Activated CD4-positive, CD25-positive, alpha-beta regulatory T cell (primary cell): ENCODE data around the gene CMC1.

Experiments
- DNase-seq, 4 experiments: peaks; one replicate each; lab custom pipeline; 2025; lab: John Stamatoyannopoulos, UW

Gene CMC1

GRCh38 chr3:28300345-28300962 is 59.0 kb downstream of the CMC1 start:
- DNase-seq = no peak

- DNase-seq = no peak
Observed at GRCh38 chr3:28301688-28302087, 60.3 kb downstream of the CMC1 start.

DNA sequence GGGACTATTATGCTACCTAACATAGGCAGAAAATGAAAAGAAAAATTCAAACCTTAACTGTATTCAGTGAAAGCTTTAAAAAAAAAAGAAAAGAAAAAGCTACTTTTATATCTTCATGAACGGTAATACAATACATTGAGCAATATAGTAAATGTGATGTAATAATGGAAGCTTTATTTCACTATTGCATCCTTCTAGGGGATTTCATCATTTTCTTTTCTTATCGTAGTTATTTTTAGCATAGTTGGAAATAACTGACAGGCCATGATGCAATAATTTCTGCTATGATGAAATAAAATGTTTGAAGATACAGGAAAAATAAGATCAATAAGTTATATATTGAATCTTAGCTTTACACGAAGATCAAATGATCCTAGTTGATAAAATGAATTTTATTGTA is 66.8 kb downstream of the CMC1 start:
- DNase-seq = no peak

GRCh38 chr3:28315711-28316110 is 74.3 kb downstream of the CMC1 start:
- no peak for DNase-seq

DNA sequence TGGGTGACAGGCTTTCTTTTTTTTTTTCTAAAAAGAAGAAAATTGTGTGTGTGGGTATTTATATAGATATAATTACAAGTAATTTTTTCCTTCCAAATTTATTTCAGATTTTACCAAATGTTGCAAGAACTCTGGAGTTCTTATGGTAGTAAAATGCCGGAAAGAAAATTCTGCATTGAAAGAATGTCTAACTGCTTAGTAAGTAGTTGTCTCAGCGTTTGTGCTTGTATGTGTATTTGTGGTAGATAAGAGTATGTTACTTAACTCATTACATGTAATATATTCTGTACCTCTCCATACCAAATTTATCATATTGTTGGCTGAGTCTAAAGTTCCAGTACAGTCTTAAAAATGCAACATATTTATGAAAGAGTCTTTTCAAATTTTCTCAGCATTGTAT is 74.8 kb downstream of the CMC1 start:
- no peak for DNase-seq

DNA sequence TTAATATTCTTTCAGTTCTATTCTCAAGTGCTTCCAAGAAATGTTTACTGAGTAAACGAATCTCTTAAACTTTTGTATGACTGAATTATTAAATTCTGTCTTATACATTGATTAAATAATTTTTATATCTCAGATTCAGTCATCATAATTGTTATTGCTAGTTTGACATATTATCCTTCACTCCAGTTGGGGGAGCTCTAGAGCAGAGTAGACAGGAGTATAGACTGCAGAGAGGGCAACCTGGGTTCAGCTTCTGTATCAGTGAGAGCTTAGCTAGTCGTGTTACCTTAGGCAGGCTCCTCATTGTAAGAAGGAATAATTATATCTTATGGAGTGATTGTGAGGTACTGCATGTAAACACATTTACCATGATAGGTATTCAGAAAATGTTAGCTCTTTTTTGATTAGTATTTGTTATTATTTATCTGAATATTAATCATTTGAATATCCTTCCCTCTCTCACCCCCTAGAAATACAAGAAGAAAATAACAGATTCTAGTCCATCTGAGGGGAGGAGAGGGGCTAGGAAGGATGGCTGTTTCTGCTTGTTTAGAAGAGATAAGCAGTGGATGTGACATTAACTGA is 76.1 kb downstream of the CMC1 start:
- DNase-seq = peak in 1 of 4 experiments; percentile 2

GRCh38 chr3:28320981-28321380 is 79.6 kb downstream of the CMC1 start:
- DNase-seq = no peak

DNA sequence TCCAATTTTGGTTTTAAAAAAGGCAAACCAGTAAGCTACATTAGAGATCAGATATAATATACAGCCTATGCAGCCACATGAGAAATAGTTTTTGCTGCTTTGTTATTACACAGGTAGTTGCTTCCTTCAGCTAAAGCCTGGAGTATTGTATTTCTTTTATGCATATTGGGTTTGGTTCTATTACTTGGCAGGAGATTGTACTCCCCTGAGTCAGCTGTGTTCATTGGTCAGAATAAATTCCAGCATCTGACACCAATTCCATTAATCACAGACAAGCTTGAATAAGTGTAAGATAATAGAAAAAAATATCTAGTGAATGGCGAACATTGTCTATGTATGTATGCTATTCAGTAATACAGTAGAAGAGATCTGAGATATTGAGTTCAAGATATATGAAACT is 81.0 kb downstream of the CMC1 start:
- no peak for DNase-seq

GRCh38 chr3:28326458-28326926 is 85.1 kb downstream of the CMC1 start:
- no peak for DNase-seq

- DNase-seq = no peak
Observed at GRCh38 chr3:28328188-28329151, 87.1 kb downstream of the CMC1 start.

- DNase-seq = no peak
Observed at GRCh38 chr3:28334552-28334951, 93.1 kb downstream of the CMC1 start.

DNA sequence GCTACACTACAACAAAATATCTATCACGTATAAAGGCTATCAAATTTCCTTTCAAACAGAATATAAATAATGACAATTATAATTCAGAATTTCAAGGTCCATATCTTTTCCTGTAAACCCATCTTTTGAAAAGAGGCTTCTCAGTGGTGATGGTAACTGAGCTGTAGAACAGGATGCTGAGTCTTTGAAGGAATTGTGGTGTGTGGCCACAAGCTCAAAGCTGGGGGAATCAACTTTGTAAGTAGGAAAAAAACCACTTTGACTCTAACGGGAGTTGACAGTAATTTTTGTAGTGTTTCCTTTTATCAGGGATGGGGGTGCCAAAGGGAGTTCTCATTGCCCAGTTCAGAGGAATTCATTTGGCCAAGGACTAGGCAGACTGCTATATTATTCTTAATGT is 93.8 kb downstream of the CMC1 start:
- DNase-seq = no peak

GRCh38 chr3:28337230-28337629 is 95.8 kb downstream of the CMC1 start:
- DNase-seq = no peak

DNA sequence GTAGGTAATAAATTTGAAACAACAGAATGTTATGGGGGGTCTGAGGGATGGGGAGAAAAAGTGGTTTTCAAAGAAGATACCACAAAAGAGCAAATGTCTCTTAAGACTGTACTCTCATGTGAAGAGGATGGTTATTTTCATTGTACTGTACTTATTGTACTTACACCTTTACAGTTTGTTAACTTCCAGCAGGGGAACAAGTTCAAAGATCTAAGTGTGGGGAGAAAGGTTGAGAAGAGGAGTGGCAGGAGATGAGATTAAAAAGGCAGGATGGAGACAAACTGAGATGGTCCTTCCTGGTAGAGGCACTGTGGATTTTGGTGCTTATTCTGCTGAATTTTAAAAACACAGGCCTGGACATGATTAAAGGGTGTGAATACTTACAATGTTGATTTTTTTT is 101.7 kb downstream of the CMC1 start:
- no peak for DNase-seq

DNA sequence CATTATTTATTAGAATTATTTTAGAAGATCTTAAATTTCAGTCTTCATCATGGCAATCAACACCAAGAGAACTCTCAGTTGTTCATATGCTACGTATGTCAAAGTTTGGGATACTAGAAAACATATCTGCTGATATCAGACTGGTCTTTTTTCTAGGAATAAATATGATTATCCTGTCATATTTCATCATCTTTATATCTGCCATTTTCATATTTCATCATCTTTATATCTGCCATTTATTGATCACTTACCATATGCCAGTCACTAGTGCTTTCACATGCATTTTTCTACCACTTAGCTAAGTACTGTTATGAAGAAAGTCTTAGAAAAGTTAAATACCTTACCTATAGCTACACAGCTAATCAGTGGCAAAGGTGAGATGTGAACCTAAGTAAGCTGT is 104.3 kb downstream of the CMC1 start:
- DNase-seq = no peak

DNA sequence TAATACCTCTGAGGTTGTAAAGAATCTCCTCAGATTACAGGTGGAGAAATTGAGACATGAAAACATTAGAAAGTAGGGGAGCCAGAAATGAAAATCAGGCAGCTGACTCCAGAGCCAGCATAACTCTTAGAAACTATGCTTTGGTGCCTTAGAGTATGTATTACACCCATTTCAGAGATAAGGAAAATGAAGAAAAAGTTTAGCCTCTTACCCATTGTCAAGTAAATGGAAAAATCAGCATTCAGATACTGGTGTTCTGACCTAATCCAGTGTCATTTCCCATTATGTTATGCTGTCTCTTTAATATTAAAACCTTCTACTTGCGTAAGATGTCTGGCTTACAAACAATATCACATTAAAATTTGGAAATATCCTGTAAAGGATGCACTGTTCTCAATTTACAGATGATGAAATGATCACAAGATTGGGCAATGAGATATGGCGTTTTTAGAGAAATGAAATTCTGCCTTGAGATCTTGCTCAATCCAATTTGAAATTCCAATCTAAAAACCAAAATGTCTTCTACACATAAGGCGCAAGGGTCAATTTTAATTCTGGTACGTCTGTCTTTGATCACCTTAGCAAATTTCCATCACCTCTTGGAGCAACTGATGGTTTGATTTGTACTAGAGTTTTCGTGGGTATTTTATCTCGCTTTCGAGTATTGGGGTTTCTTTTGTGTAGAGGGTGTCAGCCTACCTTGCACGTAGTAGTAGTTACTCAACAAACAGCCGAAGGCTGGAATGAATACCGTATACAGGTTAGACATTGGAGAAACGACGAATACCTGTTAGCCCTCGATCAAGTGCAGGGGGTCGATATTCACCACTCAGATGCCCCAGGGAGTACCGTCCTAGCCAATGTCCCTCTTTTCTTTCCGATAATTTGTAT is 106.2 kb downstream of the CMC1 start:
- DNase-seq = no peak

- no peak for DNase-seq
Observed at GRCh38 chr3:28348265-28348628, 106.8 kb downstream of the CMC1 start.

GRCh38 chr3:28348629-28349468 is 107.4 kb downstream of the CMC1 start, which contains the start of the genes AZI2 and ZCWPW2:
AZI2 (minus strand) TSS chr3:28348824; CDS start chr3:28340617, 8,207 bp downstream.
ZCWPW2 (plus strand) TSS chr3:28348721; CDS start chr3:28413069, 64,348 bp downstream.
- DNase-seq = peak; percentile 79 to 85 (median 83)

DNA sequence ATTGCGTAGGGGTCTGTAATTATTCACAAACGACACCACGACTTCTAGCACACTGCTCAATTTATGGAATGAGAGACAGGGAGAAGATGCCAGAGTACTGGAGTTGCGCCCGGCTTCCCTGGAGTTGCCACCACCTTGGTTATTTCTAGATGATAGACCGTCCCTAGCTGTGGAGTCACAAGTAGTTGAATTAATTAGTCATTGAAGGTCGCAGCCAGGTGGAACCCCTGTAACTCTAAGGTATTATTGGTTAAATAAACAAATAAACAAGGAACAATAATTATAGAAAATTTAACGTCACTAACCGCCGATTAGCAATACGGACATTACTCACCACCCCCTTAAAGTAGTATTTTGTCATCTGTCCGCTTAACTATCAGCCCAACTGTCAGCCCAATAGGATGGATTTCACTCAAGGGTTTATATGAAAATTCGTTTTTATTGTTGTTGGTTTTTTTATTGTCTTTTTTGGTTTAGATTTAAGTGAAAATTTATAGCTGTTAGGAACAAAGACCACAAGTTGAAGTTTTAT is 108.1 kb downstream of the CMC1 start:
- DNase-seq = no peak
